ENCODE data around the gene SLC16A8. TPM values are rescaled to one million over a fixed set of nuclear protein-coding genes. Genes with fewer than 3 reads are reported as not detected.

SLC16A8 gene
- total and polyA plus RNA-seq, 2 donors (not counting 1 experiment from before 2014, with no cell fraction given), result not detected

GRCh38 chr22:38097058-38097457, 13.1 kb upstream of the SLC16A8 start:
- DNase-seq (no peak), ATAC-seq (ENCODE audit: low read depth) (no peak)
- Histone ChIP-seq H4K20me1 (ENCODE audit: control insufficient read depth, insufficient read depth, low read length, poor library complexity, severe bottlenecking) (no peaks in the 10 kb centered on the region), H3K9me3 (ENCODE audit: control extremely low read depth in 1 of 3, control insufficient read depth in 2 of 3, insufficient read depth in 1 of 3, low read length in 2 of 3) (no peaks in the 10 kb centered on the region), H3K36me3 (replicated peaks in 1 of 2; ENCODE audit: control extremely low read depth in 1 of 2, control insufficient read depth in 1 of 2, extremely low read depth in 1 of 2, insufficient read depth in 2 of 2, low read length in 1 of 2) (no peaks in the 10 kb centered on the region), H3K27ac (ENCODE audit: low read length in 2 of 2) (no peak overlapping the region), H3K9ac (ENCODE audit: low read length) (no peak overlapping the region), H3K79me2 (ENCODE audit: control insufficient read depth, insufficient read depth, low read length) (no peaks in the 10 kb centered on the region), H3K4me3 (ENCODE audit: control extremely low read depth in 1 of 5, extremely low read depth in 1 of 5, insufficient read depth in 1 of 5, low read depth in 2 of 5, low read length in 4 of 5) (no peak overlapping the region), H3K27me3 (replicated peaks in 1 of 4; ENCODE audit: control extremely low read depth in 1 of 4, control insufficient read depth in 3 of 4, insufficient read depth in 4 of 4, low read length in 3 of 4) (no peaks in the 10 kb centered on the region), H2AFZ (ENCODE audit: insufficient read depth, low read depth, low read length, poor library complexity, severe bottlenecking) (no peak overlapping the region), H3K4me2 (replicated peaks; ENCODE audit: low read depth, low read length, poor library complexity, severe bottlenecking) (no peak overlapping the region), H3K4me1 (ENCODE audit: control insufficient read depth in 2 of 2, insufficient read depth in 2 of 2, low read length in 2 of 2) (no peaks in the 10 kb centered on the region)
- Mint-ChIP-seq H3K27ac (no peak overlapping the region), H3K27me3 (no peaks in the 10 kb centered on the region), H3K9me3 (ENCODE audit: insufficient read depth) (no peaks in the 10 kb centered on the region), H3K4me1 (no peaks in the 10 kb centered on the region), H3K4me3 (no peak overlapping the region)
- TF ChIP-seq CTCF (IDR thresholded peaks at IDR 0.05), result no peak
- TF ChIP-seq EZH2 (IDR thresholded peaks at IDR 0.05; ENCODE audit: borderline replicate concordance, insufficient read depth, low read depth, low read length, poor library complexity, severe bottlenecking), result no peak
- ChIA-PET POLR2A (no interaction called here), CTCF (interaction anchor here (1.4 kb wide), 1 partner anchor 17 kb away, joined by 4 read pairs; no protein-coding TSS in a partner anchor)
- intact Hi-C loops (cut with micrococcal nuclease), result no loop called here
- 94% methylated on average over 6 of the region's 15 CpGs for WGBS (ENCODE audit: insufficient coverage)

- Mint-ChIP-seq H3K27me3 (peaks cover 20% of the 10 kb centered on the region), H3K27ac (no peak overlapping the region), H3K9me3 (ENCODE audit: insufficient read depth) (no peaks in the 10 kb centered on the region), H3K4me3 (no peak overlapping the region), H3K4me1 (no peaks in the 10 kb centered on the region)
- WGBS (ENCODE audit: insufficient coverage), result 43% methylated on average over 34 of the region's 34 CpGs
- intact Hi-C loops (cut with micrococcal nuclease), result no loop called here
- Histone ChIP-seq H3K27me3 (replicated peaks in 1 of 4; ENCODE audit: control extremely low read depth in 1 of 4, control insufficient read depth in 3 of 4, insufficient read depth in 4 of 4, low read length in 3 of 4) (peaks cover 0 to 12% (median 4%) of the 10 kb centered on the region in 4 experiments), H3K27ac (ENCODE audit: low read length in 2 of 2) (no peak overlapping the region), H3K4me3 (ENCODE audit: control extremely low read depth in 1 of 5, extremely low read depth in 1 of 5, insufficient read depth in 1 of 5, low read depth in 2 of 5, low read length in 4 of 5) (no peak overlapping the region), H3K4me1 (ENCODE audit: control insufficient read depth in 2 of 2, insufficient read depth in 2 of 2, low read length in 2 of 2) (no peaks in the 10 kb centered on the region), H3K4me2 (replicated peaks; ENCODE audit: low read depth, low read length, poor library complexity, severe bottlenecking) (no peak overlapping the region), H2AFZ (ENCODE audit: insufficient read depth, low read depth, low read length, poor library complexity, severe bottlenecking) (no peak overlapping the region), H3K9ac (ENCODE audit: low read length) (no peak overlapping the region), H3K36me3 (replicated peaks in 1 of 2; ENCODE audit: control extremely low read depth in 1 of 2, control insufficient read depth in 1 of 2, extremely low read depth in 1 of 2, insufficient read depth in 2 of 2, low read length in 1 of 2) (no peaks in the 10 kb centered on the region), H3K79me2 (ENCODE audit: control insufficient read depth, insufficient read depth, low read length) (no peaks in the 10 kb centered on the region), H3K9me3 (ENCODE audit: control extremely low read depth in 1 of 3, control insufficient read depth in 2 of 3, insufficient read depth in 1 of 3, low read length in 2 of 3) (no peaks in the 10 kb centered on the region), H4K20me1 (ENCODE audit: control insufficient read depth, insufficient read depth, low read length, poor library complexity, severe bottlenecking) (no peaks in the 10 kb centered on the region)
- TF ChIP-seq EZH2 (IDR thresholded peaks at IDR 0.05; ENCODE audit: borderline replicate concordance, insufficient read depth, low read depth, low read length, poor library complexity, severe bottlenecking), result no peak
- no peak for TF ChIP-seq CTCF (IDR thresholded peaks at IDR 0.05)
- DNase-seq (no peak), ATAC-seq (ENCODE audit: low read depth) (no peak)
- POLR2A ChIA-PET, result no interaction called here
- CTCF ChIA-PET, result interaction anchor here (1.7 kb wide), 1 partner anchor 10 kb away, joined by 4 read pairs; no protein-coding TSS in a partner anchor
Measured at GRCh38 chr22:38089474-38089851, 5.5 kb upstream of the SLC16A8 start.
